Loucy (cell line): Measurements from ENCODE around the gene IBA57.

Source experiments
- EZH2phosphoT487 ChIP-seq: fragments of 200-600 bp; IDR thresholded peaks from 2 replicates; pipeline ENCODE4 v1.6.1; 2018; ENCODE audit warnings: antibody characterized with exemption, mild to moderate bottlenecking, moderate library complexity, borderline replicate concordance
- TF ChIP-seq, protein P1 (sequence below): fragments of 200-600 bp; sonication (generic); conservative IDR thresholded peaks from 2 replicates; pipeline ENCODE4 v1.5.1; 2014; ENCODE audit warnings: mild to moderate bottlenecking, antibody characterized with exemption, low read length

GRCh38 chr1:228207381-228207810 is 41.8 kb downstream of the IBA57 start:
- TF ChIP-seq, protein P1, sequence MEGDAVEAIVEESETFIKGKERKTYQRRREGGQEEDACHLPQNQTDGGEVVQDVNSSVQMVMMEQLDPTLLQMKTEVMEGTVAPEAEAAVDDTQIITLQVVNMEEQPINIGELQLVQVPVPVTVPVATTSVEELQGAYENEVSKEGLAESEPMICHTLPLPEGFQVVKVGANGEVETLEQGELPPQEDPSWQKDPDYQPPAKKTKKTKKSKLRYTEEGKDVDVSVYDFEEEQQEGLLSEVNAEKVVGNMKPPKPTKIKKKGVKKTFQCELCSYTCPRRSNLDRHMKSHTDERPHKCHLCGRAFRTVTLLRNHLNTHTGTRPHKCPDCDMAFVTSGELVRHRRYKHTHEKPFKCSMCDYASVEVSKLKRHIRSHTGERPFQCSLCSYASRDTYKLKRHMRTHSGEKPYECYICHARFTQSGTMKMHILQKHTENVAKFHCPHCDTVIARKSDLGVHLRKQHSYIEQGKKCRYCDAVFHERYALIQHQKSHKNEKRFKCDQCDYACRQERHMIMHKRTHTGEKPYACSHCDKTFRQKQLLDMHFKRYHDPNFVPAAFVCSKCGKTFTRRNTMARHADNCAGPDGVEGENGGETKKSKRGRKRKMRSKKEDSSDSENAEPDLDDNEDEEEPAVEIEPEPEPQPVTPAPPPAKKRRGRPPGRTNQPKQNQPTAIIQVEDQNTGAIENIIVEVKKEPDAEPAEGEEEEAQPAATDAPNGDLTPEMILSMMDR: no peak
- no peak for TF ChIP-seq EZH2phosphoT487
